ENCODE measurements around the gene NLRX1.
"Not testable (repeated sequence)": the region's sequence is repeated elsewhere in the genome, so short reads cannot be mapped to it uniquely, and the experiment has no call there.

NLRX1 gene

GRCh38 chr11:119179342-119179741 is 10.8 kb downstream of the NLRX1 start:
- H3K9me3 Mint-ChIP-seq, result no peaks in the 10 kb centered on the region

GRCh38 chr11:119179983-119180382 is 11.5 kb downstream of the NLRX1 start:
- Mint-ChIP-seq H3K4me3 (no peak overlapping the region), H3K36me3 (ENCODE audit: low read depth) (peaks cover 29% of the 10 kb centered on the region), H3K27me3 (ENCODE audit: low read depth, poor library complexity) (peaks cover 5% of the 10 kb centered on the region), H3K9me3 (no peaks in the 10 kb centered on the region), H3K4me1 (peaks cover 17% of the 10 kb centered on the region), H3K27ac (no peak overlapping the region)
- no peak for DNase-seq
- no peak for TF ChIP-seq CTCF (IDR thresholded peaks at IDR 0.05)

More at GRCh38 chr11:119179342-119179741, 10.8 kb downstream of the NLRX1 start:
- H3K27ac Mint-ChIP-seq, result no peak overlapping the region
- peaks cover under 1% of the 10 kb centered on the region for H3K27me3 Mint-ChIP-seq (ENCODE audit: low read depth, poor library complexity)
- DNase-seq, result no peak
- TF ChIP-seq CTCF (IDR thresholded peaks at IDR 0.05), result no peak
- H3K4me1 Mint-ChIP-seq, result peaks cover 17% of the 10 kb centered on the region
- H3K4me3 Mint-ChIP-seq, result no peak overlapping the region
- H3K36me3 Mint-ChIP-seq (ENCODE audit: low read depth), result peaks cover 27% of the 10 kb centered on the region

GRCh38 chr11:119180729-119181676 is 12.5 kb downstream of the NLRX1 start:
- peaks cover 16% of the 10 kb centered on the region for H3K4me1 Mint-ChIP-seq
- no peak overlapping the region for H3K27ac Mint-ChIP-seq
- peaks cover 5% of the 10 kb centered on the region for H3K27me3 Mint-ChIP-seq (ENCODE audit: low read depth, poor library complexity)
- DNase-seq, result no peak
- peaks cover 22% of the 10 kb centered on the region for H3K36me3 Mint-ChIP-seq (ENCODE audit: low read depth)
- no peaks in the 10 kb centered on the region for H3K9me3 Mint-ChIP-seq
- no peak for TF ChIP-seq CTCF (IDR thresholded peaks at IDR 0.05)
- H3K4me3 Mint-ChIP-seq, result no peak overlapping the region

- no peak for DNase-seq
- H3K4me1 Mint-ChIP-seq, result peaks cover 21% of the 10 kb centered on the region
- no peaks in the 10 kb centered on the region for H3K9me3 Mint-ChIP-seq
- no peak overlapping the region for H3K27ac Mint-ChIP-seq
- peaks cover 22% of the 10 kb centered on the region for H3K36me3 Mint-ChIP-seq (ENCODE audit: low read depth)
- no peak overlapping the region for H3K4me3 Mint-ChIP-seq
- no peak for TF ChIP-seq CTCF (IDR thresholded peaks at IDR 0.05)
- peaks cover 5% of the 10 kb centered on the region for H3K27me3 Mint-ChIP-seq (ENCODE audit: low read depth, poor library complexity)
Observed at GRCh38 chr11:119181677-119182412, 13.3 kb downstream of the NLRX1 start.

GRCh38 chr11:119184399-119184798 is 15.9 kb downstream of the NLRX1 start:
- H3K4me1 Mint-ChIP-seq, result peaks cover 20% of the 10 kb centered on the region
- H3K36me3 Mint-ChIP-seq (ENCODE audit: low read depth), result peaks cover 20% of the 10 kb centered on the region
- peaks cover 13% of the 10 kb centered on the region for H3K27me3 Mint-ChIP-seq (ENCODE audit: low read depth, poor library complexity)
- DNase-seq, H3K4me3 Mint-ChIP-seq, H3K9me3 Mint-ChIP-seq: not testable (repeated sequence)
- H3K27ac Mint-ChIP-seq, result peak overlapping the region; percentile 39

- Mint-ChIP-seq H3K27ac (no peak overlapping the region), H3K4me3 (no peak overlapping the region), H3K4me1 (peaks cover 36% of the 10 kb centered on the region), H3K9me3 (no peaks in the 10 kb centered on the region), H3K27me3 (ENCODE audit: low read depth, poor library complexity) (peaks cover 15% of the 10 kb centered on the region), H3K36me3 (ENCODE audit: low read depth) (peaks cover 13% of the 10 kb centered on the region)
- no peak for DNase-seq
- no peak for TF ChIP-seq CTCF (IDR thresholded peaks at IDR 0.05)
Observed at GRCh38 chr11:119185981-119186634, 17.6 kb downstream of the NLRX1 start.

Data from nephron progenitor cell (in vitro differentiated cells).